ENCODE measurements around the gene IFNL2. TPM values are rescaled to one million over a fixed set of nuclear protein-coding genes. Genes with fewer than 3 reads are reported as not detected.
"Not testable (repeated sequence)": the region's sequence is repeated elsewhere in the genome, so short reads cannot be mapped to it uniquely, and the experiment has no call there.

The IFNL2 gene
- total and polyA plus RNA-seq, 5 donors, result not detected

DNA sequence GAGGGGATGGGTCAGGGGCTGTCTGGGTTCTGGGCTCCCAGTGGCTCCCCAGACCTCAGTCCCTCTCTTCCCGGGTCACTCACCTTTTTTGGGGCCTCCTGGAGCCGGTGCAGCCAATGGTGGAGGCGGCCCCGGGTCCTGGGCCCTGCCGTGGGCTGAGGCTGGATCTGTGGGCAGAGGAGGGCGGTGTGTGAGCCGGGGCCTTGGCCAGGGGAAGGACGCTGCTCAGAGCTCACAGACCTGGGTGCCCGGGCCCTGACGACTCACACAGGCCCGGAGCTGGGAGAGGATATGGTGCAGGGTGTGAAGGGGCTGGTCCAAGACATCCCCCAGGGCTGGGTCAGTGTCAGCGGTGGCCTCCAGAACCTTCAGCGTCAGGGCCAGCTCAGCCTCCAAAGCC, 24.5 kb upstream of the IFNL2 start:
- H3K27me3 ChIP-seq (ENCODE audit: control insufficient read depth, insufficient read depth); DNase-seq; ATAC-seq; H3K4me1 ChIP-seq (ENCODE audit: control insufficient read depth, insufficient read depth, low read length); H3K4me3 ChIP-seq (ENCODE audit: low read length); intact Hi-C loops (cut with DNase I); H3K27ac ChIP-seq (ENCODE audit: low read length); H3K9me3 ChIP-seq (ENCODE audit: control insufficient read depth, low read length): not testable (repeated sequence)
- WGBS, result 70% methylated on average over 13 of the region's 13 CpGs

DNA sequence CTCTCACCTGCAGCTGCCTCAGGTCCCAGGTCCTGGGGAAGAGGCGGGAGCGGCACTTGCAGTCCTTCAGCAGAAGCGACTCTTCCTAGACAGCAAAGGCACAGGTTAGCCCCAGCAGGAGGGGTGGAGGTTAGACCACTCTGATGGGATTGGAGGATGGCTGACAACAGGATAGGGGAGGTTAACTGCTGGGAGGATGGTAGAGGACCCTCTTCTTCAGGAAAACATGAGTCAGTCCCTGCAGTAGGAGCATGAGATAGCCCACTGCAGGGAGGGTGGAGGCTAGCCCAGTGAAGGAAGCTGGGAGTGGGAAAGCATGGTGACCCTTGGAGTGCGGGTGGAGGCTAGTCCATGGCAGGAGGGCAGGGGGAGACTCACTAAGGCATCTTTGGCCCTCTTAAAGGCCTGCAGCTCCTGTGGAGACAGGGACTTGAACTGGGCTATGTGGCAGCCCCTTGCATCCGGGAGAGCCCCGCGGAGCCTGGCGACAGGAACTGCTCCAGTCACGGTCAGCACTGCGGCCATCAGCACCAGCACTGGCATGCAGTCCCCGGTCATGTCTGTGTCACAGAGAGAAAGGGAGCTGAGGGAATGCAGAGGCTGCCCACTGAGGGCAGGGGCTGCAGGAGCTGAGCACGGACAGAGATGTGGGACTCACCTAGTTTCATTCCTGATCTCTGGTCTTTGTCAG, 23.6 kb upstream of the IFNL2 start, which contains the start of gene IFNL3:
Gene IFNL3 (minus strand): TSS at position 597 of the 691 bp plus-strand sequence. CDS start 39 bp downstream, at position 558.
- DNase-seq; H3K27me3 ChIP-seq (ENCODE audit: control insufficient read depth, insufficient read depth); H3K4me3 ChIP-seq (ENCODE audit: low read length); intact Hi-C loops (cut with DNase I); ATAC-seq; H3K9me3 ChIP-seq (ENCODE audit: control insufficient read depth, low read length); H3K4me1 ChIP-seq (ENCODE audit: control insufficient read depth, insufficient read depth, low read length); H3K27ac ChIP-seq (ENCODE audit: low read length): not testable (repeated sequence)
- 80% methylated on average over 12 of the region's 12 CpGs for whole genome bisulfite sequencing

DNA sequence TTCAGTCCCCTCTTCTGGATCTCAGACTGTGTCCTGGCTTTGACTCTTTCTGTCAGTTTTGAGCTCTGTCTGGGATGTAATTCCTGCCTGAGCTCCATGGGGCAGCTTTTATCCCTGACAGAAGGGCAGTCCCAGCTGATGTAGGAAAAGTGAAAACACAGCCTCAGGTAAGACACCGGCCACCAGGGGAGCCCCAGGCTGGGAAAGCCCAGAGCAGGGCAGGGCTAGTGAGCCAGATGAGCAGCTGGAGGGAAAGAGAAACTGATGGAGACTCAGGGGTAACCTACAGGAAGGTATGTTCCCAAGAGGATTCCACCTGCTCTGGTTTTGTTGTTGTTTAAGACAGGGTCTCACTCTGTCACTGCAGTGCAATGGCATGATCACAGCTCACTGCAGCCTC, 23.0 kb upstream of the IFNL2 start:
- H3K27ac ChIP-seq (ENCODE audit: low read length); H3K4me3 ChIP-seq (ENCODE audit: low read length); H3K4me1 ChIP-seq (ENCODE audit: control insufficient read depth, insufficient read depth, low read length); DNase-seq; intact Hi-C loops (cut with DNase I); ATAC-seq; H3K9me3 ChIP-seq (ENCODE audit: control insufficient read depth, low read length); H3K27me3 ChIP-seq (ENCODE audit: control insufficient read depth, insufficient read depth): not testable (repeated sequence)
- WGBS, result no CpG with 5 or more reads among the region's 1 CpG

DNA sequence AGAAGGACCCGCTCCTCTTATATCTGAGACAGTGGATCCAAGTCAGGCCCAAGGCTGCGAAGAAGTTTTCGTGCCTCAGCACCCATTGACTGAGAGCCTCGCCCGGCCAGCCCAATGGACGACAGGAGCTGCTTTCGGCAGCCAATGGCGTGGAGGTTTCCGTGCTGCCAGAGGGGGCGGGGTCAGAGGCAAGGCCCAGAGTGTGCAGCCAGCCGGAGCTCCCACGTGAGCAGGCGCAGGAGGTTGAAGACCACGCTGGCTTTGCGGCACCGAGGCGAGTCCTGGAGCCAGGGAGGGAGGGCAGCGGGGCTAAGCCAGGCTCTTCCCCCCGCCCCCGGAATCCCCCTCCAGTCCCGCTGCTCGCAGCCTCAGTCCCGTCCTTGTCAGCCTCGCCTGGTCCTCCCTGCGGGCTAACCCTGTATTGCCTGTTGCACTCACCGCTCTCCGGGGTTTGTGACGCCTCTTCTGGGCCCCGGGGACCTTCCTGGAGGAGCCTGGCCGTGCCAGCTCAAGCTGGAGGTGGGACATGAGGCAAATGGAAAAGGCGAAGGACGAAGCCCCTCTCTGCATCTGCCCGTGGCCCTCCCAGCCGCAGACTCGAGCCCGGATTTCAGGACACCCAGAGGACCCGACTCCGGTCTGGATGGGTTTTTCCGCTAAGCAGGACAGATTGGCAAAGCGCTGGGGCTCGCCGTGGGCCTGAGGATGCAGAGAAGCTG, 21.1 kb upstream of the IFNL2 start:
- Histone ChIP-seq H3K4me3 (ENCODE audit: low read length) (no peak overlapping the region), H3K9me3 (ENCODE audit: control insufficient read depth, low read length) (no peaks in the 10 kb centered on the region), H3K27ac (ENCODE audit: low read length) (no peak overlapping the region), H3K27me3 (ENCODE audit: control insufficient read depth, insufficient read depth) (no peaks in the 10 kb centered on the region), H3K4me1 (ENCODE audit: control insufficient read depth, insufficient read depth, low read length) (no peaks in the 10 kb centered on the region)
- 15% methylated on average over 42 of the region's 42 CpGs for WGBS
- ATAC-seq, result peak; percentile 61 to 77
- intact Hi-C loops (cut with DNase I), result no loop called here
- DNase-seq, result peak; percentile 49 to 71 (median 69)

DNA sequence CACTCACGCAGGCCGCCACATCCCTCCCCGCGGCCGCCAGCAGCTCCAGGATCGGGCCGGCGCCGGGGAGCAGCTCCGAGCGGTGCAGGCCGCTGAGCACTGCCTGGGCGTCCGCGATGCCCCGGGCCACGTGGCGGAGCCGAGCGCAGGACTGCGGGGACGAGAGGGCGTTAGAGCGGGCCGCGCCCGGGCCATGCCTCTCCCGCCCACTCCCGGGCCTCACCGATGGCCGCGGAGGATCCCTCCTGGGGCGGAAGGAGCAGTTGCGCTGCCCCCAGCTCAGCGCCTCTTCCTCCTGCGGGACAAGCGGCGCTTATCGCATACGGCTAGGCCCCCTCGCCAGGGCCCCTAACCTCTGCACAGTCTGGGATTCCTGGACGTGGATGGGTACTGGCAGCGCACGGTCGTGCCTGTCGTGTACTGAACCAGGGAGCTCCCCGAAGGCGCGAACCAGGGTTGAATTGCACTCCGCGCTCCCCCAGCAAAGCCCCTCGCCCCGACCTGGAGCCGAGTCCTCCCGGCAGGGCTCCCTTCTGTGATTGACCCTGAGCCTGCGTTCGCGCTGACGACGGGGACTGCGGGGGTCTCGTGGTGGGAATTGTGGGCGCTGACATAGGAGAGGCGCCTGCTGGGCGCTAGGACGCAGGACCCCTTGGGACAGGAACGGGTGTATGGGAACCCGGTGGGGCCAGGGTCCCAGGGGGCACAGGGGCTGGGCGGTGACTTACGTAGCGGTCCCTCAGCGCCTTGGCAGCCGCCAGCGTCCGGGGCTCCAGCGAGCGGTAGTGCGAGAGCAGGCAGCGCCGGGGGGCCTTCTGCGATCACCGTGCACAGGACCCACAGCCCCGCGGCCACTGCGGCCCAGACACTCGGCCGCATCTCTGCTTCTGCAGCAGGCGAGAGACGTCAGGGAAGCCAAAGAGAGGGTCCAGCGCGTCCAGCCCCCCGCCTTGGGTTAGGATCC, 20.2 kb upstream of the IFNL2 start:
- WGBS, result 13% methylated on average over 92 of the region's 92 CpGs
- ATAC-seq, result peak; percentile 53 to 76

DNA sequence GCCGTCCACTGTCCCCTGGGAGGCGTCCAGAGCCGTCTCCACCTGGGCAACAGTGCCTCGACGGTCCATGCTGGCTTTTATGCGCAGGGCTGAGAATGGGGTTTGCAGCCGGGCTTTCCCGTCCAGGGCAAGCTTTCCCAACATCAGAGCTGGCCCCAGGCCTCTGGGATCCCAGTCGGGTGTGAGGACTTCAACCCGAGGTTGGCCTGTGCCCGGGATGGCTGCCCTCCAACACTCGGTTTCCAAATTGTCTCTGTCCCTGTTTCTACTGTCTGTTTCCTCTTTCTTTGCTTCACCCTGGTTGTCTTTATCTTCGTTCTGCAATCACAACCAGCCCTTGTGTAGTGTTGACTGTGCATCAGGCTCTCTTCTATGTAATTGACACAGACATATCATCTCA, 19.4 kb upstream of the IFNL2 start, which contains the start of gene IFNL4:
Gene IFNL4 (minus strand): TSS at position 51 of the 400 bp plus-strand sequence.
- H3K27me3 ChIP-seq (ENCODE audit: control insufficient read depth, insufficient read depth), result no peaks in the 10 kb centered on the region
- no peak within 1 kb of the TSS for H3K4me3 ChIP-seq (ENCODE audit: low read length)
- ATAC-seq, result no peak
- 58% methylated on average over 13 of the region's 13 CpGs for WGBS
- no peaks in the 10 kb centered on the region for H3K4me1 ChIP-seq (ENCODE audit: control insufficient read depth, insufficient read depth, low read length)
- H3K27ac ChIP-seq (ENCODE audit: low read length), result no peak within 1 kb of the TSS
- no peak for DNase-seq
- H3K9me3 ChIP-seq (ENCODE audit: control insufficient read depth, low read length), result no peaks in the 10 kb centered on the region
- intact Hi-C loops (cut with DNase I), result no loop called here

More for the DNA sequence above, 20.2 kb upstream of the IFNL2 start:
- H3K9me3 ChIP-seq (ENCODE audit: control insufficient read depth, low read length), result no peaks in the 10 kb centered on the region
- no peaks in the 10 kb centered on the region for H3K27me3 ChIP-seq (ENCODE audit: control insufficient read depth, insufficient read depth)
- intact Hi-C loops (cut with DNase I), result no loop called here
- H3K4me3 ChIP-seq (ENCODE audit: low read length), result no peak overlapping the region
- no peak overlapping the region for H3K27ac ChIP-seq (ENCODE audit: low read length)
- no peak for DNase-seq
- no peaks in the 10 kb centered on the region for H3K4me1 ChIP-seq (ENCODE audit: control insufficient read depth, insufficient read depth, low read length)

DNA sequence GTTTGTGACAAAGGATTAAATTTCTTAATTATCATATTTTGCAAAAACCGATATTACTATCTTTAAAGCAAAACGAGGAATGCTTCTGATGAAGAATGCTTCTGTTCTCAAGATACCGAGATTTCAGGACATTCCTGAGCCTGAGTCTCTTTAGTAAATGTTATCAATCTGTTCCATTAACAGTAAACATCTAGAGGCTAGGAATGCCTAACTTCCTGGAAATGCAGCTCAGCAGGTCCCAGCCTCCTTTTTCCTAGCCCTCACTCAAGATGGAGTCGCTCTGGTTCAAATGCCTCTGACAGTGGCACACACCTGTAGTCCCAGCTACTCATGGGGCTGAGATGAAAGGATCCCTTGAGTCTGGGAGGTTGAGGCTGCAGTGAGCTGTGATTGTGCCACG, 17.1 kb upstream of the IFNL2 start:
- no peaks in the 10 kb centered on the region for H3K9me3 ChIP-seq (ENCODE audit: control insufficient read depth, low read length)
- no peaks in the 10 kb centered on the region for H3K27me3 ChIP-seq (ENCODE audit: control insufficient read depth, insufficient read depth)
- 64% methylated on average over 5 of the region's 5 CpGs for WGBS
- intact Hi-C loops (cut with DNase I), result no loop called here
- no peaks in the 10 kb centered on the region for H3K4me1 ChIP-seq (ENCODE audit: control insufficient read depth, insufficient read depth, low read length)
- no peak overlapping the region for H3K4me3 ChIP-seq (ENCODE audit: low read length)
- ATAC-seq (no peak), DNase-seq (no peak)
- no peak overlapping the region for H3K27ac ChIP-seq (ENCODE audit: low read length)

DNA sequence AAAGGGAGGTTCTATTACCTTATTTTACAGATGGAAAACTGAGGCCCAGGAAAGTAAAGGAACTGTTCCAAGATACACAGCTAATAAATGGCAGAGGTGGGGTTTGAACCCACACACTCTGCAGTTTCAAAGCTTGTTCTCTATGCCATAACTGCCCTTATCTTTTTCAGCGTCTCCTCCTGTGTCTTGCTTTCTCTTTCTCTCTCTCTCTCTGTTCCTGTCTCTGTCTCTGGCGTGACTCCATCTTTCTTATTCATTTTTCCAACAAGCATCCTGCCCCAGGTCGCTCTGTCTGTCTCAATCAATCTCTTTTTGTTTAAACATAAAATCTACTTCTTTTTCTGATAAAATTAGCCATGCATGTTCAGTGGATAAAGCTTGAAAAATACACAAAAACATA, 16.4 kb upstream of the IFNL2 start:
- Histone ChIP-seq H3K4me1 (ENCODE audit: control insufficient read depth, insufficient read depth, low read length) (no peaks in the 10 kb centered on the region), H3K4me3 (ENCODE audit: low read length) (no peak overlapping the region), H3K9me3 (ENCODE audit: control insufficient read depth, low read length) (no peaks in the 10 kb centered on the region), H3K27ac (ENCODE audit: low read length) (no peak overlapping the region), H3K27me3 (ENCODE audit: control insufficient read depth, insufficient read depth) (no peaks in the 10 kb centered on the region)
- 47% methylated on average over 3 of the region's 3 CpGs for WGBS
- ATAC-seq (no peak), DNase-seq (no peak)
- intact Hi-C loops (cut with DNase I), result no loop called here

DNA sequence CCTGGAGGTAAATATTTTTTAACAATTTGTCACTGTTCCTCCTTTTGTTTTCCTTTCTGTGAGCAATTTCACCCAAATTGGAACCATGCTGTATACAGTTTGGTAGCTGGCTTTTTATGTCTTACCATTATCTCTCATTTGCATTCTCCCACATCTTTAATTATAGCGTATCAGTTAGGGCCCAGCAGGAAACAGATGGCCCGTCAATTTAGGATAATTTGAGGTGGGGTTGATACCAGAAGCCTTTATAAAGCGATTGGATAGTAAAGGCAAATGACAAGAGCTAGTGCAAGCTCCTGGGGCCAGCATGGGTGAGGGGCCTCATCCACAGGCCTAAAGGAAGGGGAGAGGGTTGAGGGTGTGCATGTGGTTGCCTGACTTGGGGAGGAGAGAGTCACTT, 15.7 kb upstream of the IFNL2 start:
- no peak overlapping the region for H3K27ac ChIP-seq (ENCODE audit: low read length)
- 40% methylated on average over 3 of the region's 3 CpGs for WGBS
- no peak overlapping the region for H3K4me3 ChIP-seq (ENCODE audit: low read length)
- ATAC-seq (no peak), DNase-seq (no peak)
- intact Hi-C loops (cut with DNase I), result no loop called here
- H3K27me3 ChIP-seq (ENCODE audit: control insufficient read depth, insufficient read depth), result no peaks in the 10 kb centered on the region
- no peaks in the 10 kb centered on the region for H3K4me1 ChIP-seq (ENCODE audit: control insufficient read depth, insufficient read depth, low read length)
- H3K9me3 ChIP-seq (ENCODE audit: control insufficient read depth, low read length), result no peaks in the 10 kb centered on the region

DNA sequence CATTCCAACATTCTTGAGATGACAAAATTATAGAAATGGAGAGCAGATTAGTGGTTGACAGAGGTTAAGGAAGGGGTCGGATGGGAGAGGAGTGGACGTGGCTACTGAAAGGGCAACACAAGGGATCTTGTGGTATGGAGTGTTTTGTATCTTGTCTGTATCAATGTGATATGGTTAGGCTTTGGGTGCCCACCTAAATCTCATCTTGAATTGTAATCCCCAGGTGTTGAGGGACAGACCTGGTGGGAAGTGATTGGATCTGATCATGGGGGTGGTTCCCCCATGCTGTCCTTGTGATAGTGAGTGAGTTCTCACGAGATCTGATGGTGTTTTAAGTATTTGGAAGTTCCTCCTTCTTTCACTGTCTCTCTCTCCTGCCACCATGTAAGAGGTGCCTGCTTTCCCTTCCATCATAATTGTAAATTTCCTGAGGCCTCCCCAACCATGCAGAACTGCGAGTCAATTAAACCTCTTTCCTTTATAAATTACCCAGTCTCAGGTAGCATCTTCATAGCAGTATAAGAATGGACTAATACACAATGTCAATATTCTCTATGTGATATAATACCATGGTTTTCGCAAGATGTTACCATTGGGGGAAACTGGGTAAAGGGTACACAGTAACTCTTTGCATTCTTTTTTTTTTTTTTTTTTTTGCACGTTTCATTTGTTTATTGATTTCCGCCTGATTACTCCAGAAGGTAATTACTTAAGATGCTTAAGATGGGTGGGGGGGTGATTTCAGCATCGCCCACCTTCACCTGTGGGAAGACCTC, 14.6 kb upstream of the IFNL2 start:
- ATAC-seq (no peak), DNase-seq (no peak)
- Histone ChIP-seq H3K4me1 (ENCODE audit: control insufficient read depth, insufficient read depth, low read length) (no peaks in the 10 kb centered on the region), H3K27ac (ENCODE audit: low read length) (no peak overlapping the region), H3K4me3 (ENCODE audit: low read length) (no peak overlapping the region), H3K9me3 (ENCODE audit: control insufficient read depth, low read length) (no peaks in the 10 kb centered on the region), H3K27me3 (ENCODE audit: control insufficient read depth, insufficient read depth) (no peaks in the 10 kb centered on the region)
- 85% methylated on average over 8 of the region's 8 CpGs for WGBS
- intact Hi-C loops (cut with DNase I), result no loop called here

Measured in right cardiac atrium (tissue), 5 donors.